MM.1S (cell line): ENCODE data around the gene GRB2.

Experiments
- CTCF ChIP-seq: fragments of 300-600 bp; sonication (generic); IDR thresholded peaks from 2 replicates; pipeline ENCODE4 v1.5.1; 2016; ENCODE audit warnings: antibody characterized with exemption, low read length, mixed read lengths
- EZH2 ChIP-seq: fragments of 300-600 bp; sonication (generic); optimal IDR thresholded peaks from 2 replicates; pipeline ENCODE3; 2017; ENCODE audit warnings: low read depth, mild to moderate bottlenecking, antibody characterized with exemption, low read length, mixed read lengths
- EZH2phosphoT487 ChIP-seq: fragments of 300-600 bp; sonication (generic); IDR thresholded peaks from 2 replicates; pipeline ENCODE4 v1.6.1; 2018; ENCODE audit warnings: antibody characterized with exemption, low read length

DNA sequence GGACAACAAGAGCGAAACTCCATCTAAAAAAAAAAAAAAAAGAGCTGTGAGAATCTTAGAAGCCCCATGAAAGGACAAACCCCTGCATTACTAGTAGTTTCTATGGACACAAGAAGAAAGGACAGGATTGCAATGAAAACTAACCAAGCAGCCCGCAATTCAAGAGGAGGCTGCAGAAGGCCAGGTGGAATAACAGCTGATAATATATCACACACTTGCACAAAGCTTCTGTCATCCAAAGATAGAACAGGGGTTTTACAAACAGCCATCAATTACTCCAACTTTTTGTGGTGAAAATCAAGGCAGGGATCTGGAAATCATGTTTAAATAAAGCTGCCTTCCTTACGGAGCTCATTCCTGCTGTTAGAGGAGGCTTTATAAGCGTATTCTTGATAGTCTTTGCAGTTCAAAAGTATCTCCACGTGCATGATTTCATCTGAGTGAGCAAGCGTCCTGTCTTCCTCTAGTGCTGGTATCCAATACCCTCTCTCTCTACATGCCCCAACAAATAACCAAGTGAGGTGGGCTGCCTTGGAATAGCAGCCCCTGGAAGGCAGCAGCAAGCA lies 27.8 kb upstream of the GRB2 start:
- TF ChIP-seq CTCF (no peak), EZH2phosphoT487 (no peak), EZH2 (no peak)
